Esophagus squamous epithelium (tissue), 4 donors: ENCODE measurements around the gene TDRD12.

Experiments
- POLR2A ChIP-seq, 4 donors: fragments of 450-650 bp; IDR thresholded peaks; one replicate each; pipeline ENCODE4 v1.6.1; 2017; ENCODE audit warnings: antibody characterized with exemption in 4 of 4, mild to moderate bottlenecking in 4 of 4, moderate library complexity in 3 of 4
- TF ChIP-seq, protein P1 (sequence below), 6 experiments: fragments of 450-650 bp in 4 of 6; fragments of 200-600 bp in 2 of 6; sonication (generic) in 2 of 6; IDR thresholded peaks; one replicate each; pipeline ENCODE4 v1.5.1; 2016 to 2019; ENCODE audit warnings: antibody characterized with exemption in 6 of 6, mild to moderate bottlenecking in 4 of 6, moderate library complexity in 4 of 6

GRCh38 chr19:32818536-32818935, 99.0 kb downstream of the TDRD12 start:
- TF ChIP-seq, protein P1, sequence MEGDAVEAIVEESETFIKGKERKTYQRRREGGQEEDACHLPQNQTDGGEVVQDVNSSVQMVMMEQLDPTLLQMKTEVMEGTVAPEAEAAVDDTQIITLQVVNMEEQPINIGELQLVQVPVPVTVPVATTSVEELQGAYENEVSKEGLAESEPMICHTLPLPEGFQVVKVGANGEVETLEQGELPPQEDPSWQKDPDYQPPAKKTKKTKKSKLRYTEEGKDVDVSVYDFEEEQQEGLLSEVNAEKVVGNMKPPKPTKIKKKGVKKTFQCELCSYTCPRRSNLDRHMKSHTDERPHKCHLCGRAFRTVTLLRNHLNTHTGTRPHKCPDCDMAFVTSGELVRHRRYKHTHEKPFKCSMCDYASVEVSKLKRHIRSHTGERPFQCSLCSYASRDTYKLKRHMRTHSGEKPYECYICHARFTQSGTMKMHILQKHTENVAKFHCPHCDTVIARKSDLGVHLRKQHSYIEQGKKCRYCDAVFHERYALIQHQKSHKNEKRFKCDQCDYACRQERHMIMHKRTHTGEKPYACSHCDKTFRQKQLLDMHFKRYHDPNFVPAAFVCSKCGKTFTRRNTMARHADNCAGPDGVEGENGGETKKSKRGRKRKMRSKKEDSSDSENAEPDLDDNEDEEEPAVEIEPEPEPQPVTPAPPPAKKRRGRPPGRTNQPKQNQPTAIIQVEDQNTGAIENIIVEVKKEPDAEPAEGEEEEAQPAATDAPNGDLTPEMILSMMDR (IDR thresholded peaks at IDR 0.05): no peak
- no peak for TF ChIP-seq POLR2A (IDR thresholded peaks at IDR 0.05)
